ENCODE data around the gene ENO3. TPM values are rescaled to one million over a fixed set of nuclear protein-coding genes. Genes with fewer than 3 reads are reported as not detected.

Gene ENO3
- total RNA-seq, 1 experiment from 2014 or later: 24.6 TPM

GRCh38 chr17:4948166-4948930, 2.6 kb upstream of the ENO3 start, which contains the start of gene PFN1:
PFN1 (minus strand) TSS chr17:4948530; CDS start chr17:4948394, 136 bp downstream.
- Histone ChIP-seq H2AFZ (ENCODE audit: low read depth, low read length, poor library complexity, severe bottlenecking) (no peak within 1 kb of the TSS), H3K4me2 (ENCODE audit: low read length) (peak within 1 kb of the TSS; percentile 100), H3K79me2 (ENCODE audit: insufficient read depth, low read length) (peaks cover 62% of the 10 kb centered on the region), H3K9me2 (ENCODE audit: insufficient read depth) (no peaks in the 10 kb centered on the region), H3K9ac (ENCODE audit: low read length) (peak within 1 kb of the TSS; percentile 97), H3K4me3 (replicated peaks in 1 of 2; ENCODE audit: low read depth in 1 of 2, low read length in 2 of 2) (peak within 1 kb of the TSS; percentile 96 to 97), H3K9me3 (ENCODE audit: control insufficient read depth in 1 of 2, insufficient read depth in 1 of 2, low read depth in 1 of 2, low read length in 2 of 2) (no peaks in the 10 kb centered on the region), H3K27ac (ENCODE audit: low read depth, low read length) (peak within 1 kb of the TSS; percentile 99), H3K36me3 (ENCODE audit: control insufficient read depth in 1 of 2, insufficient read depth in 2 of 2, low read length in 2 of 2) (peaks cover 9 to 22% of the 10 kb centered on the region in 2 experiments; a peak in 2 of 4 replicates), H4K20me1 (ENCODE audit: insufficient read depth) (peaks cover 12% of the 10 kb centered on the region; the same call in 1 of the 2 replicates), H3K27me3 (ENCODE audit: insufficient read depth, low read length) (no peaks in the 10 kb centered on the region), H3K4me1 (ENCODE audit: control insufficient read depth in 1 of 2, insufficient read depth in 2 of 2, low read length in 2 of 2) (peaks cover 35 to 64% of the 10 kb centered on the region in 2 experiments)
- ChIA-PET POLR2A (interaction anchor here (0.6 to 4.7 kb wide), 5 partner anchors 8 to 26 kb away, joined by 3 to 45 read pairs (median 5); partner anchors contain the start of genes RNF167, SLC25A11 and SPAG7), RAD21 (ENCODE audit: low non-redundant PET in 1 of 2, low total read pairs in 2 of 2, uncharacterized antibody in 2 of 2, unreplicated experiment in 2 of 2) (interaction anchor here in 1 of 2 experiments (1.1 kb wide), 1 partner anchor 19 kb away, joined by 3 read pairs; the partner anchor contains the start of gene SPAG7), CTCF (interaction anchor here (1.4 kb wide), 1 partner anchor 8 kb away, joined by 3 read pairs; the partner anchor contains the start of genes RNF167 and SLC25A11)
- intact Hi-C loops (cut with micrococcal nuclease): loop anchor here (1.0 to 5.0 kb wide), 2 partner anchors 8 to 39 kb away; partner anchors contain the start of genes CAMTA2, RNF167 and SLC25A11
- no TSS peak for BruUV-seq (replicated peaks)
- DNase-seq (ENCODE audit: low read depth, low spot score): peak; percentile 74
- peak; percentile 51 for ATAC-seq
- no peak for TF ChIP-seq ZNF274 (IDR thresholded peaks at IDR 0.05; ENCODE audit: low read depth, low read length)
- TF ChIP-seq CTCF (IDR thresholded peaks at IDR 0.05 in 2 of 3, conservative IDR thresholded peaks at IDR 0.05 in 1 of 3; ENCODE audit: borderline replicate concordance in 1 of 3, insufficient read depth in 1 of 3, low read depth in 2 of 3, low read length in 2 of 3): no peak
- no peak for TF ChIP-seq ELF1 (IDR thresholded peaks at IDR 0.05; ENCODE audit: borderline replicate concordance, low read depth)
- peak; percentile 91 for TF ChIP-seq POLR2AphosphoS5 (IDR thresholded peaks at IDR 0.05; ENCODE audit: low read depth, low read length)
- peak; percentile 60 for TF ChIP-seq POLR2A (IDR thresholded peaks at IDR 0.05; ENCODE audit: borderline replicate concordance, extremely low read depth, insufficient read depth, insufficient read length)
- TF ChIP-seq FOSL1 (IDR thresholded peaks at IDR 0.05; ENCODE audit: low read depth): no peak; the same call in 1 of the 2 replicates
- TF ChIP-seq CEBPB (IDR thresholded peaks at IDR 0.05; ENCODE audit: low read depth): no peak; the same call in 1 of the 2 replicates
- TF ChIP-seq RAD21 (IDR thresholded peaks at IDR 0.05; ENCODE audit: low read depth): no peak
- TF ChIP-seq ZFX (IDR thresholded peaks at IDR 0.05): peak; percentile 59; the same call in 1 of the 2 replicates
- no peak for TF ChIP-seq EZH2phosphoT487 (IDR thresholded peaks at IDR 0.05; ENCODE audit: borderline replicate concordance)
- TF ChIP-seq SIN3A (IDR thresholded peaks at IDR 0.05; ENCODE audit: low read depth): peak; percentile 92
- TF ChIP-seq EGR1 (IDR thresholded peaks at IDR 0.05; ENCODE audit: low read depth): no peak; the same call in 1 of the 2 replicates
- no peak for TF ChIP-seq YY1 (IDR thresholded peaks at IDR 0.05; ENCODE audit: extremely low read depth, insufficient replicate concordance, low read depth, low read length)
- TF ChIP-seq REST (IDR thresholded peaks at IDR 0.05; ENCODE audit: low read depth): no peak
- no peak for TF ChIP-seq ZBTB33 (IDR thresholded peaks at IDR 0.05; ENCODE audit: extremely low read depth, insufficient replicate concordance, low read length)
- TF ChIP-seq SP1 (IDR thresholded peaks at IDR 0.05; ENCODE audit: low read depth): peak; percentile 42
- no peak for TF ChIP-seq SRF (IDR thresholded peaks at IDR 0.05; ENCODE audit: low read depth)
- no peak; the same call in none of the 2 replicates for TF ChIP-seq MAX (IDR thresholded peaks at IDR 0.05)
